Osteocyte (in vitro differentiated cells): ENCODE results near the gene ARFGAP1. TPM values are rescaled to one million over a fixed set of nuclear protein-coding genes. Genes with fewer than 3 reads are reported as not detected.
"Not testable (repeated sequence)": the region's sequence is repeated elsewhere in the genome, so short reads cannot be mapped to it uniquely, and the experiment has no call there.

ENCODE experiments used
- DNase-seq: peaks from one replicate; pipeline ENCODE4 v3.0.0; 2021; ENCODE audit warnings: mixed read lengths; ENCODE audit not compliant: unreplicated experiment; ENCODE audit errors: extremely low spot score
- H3K27ac Mint-ChIP-seq: one replicate; pipeline ENCODE4 v1.8.0; 2021; ENCODE audit warnings: mild to moderate bottlenecking, mixed read lengths; ENCODE audit not compliant: unreplicated experiment
- H3K27me3 Mint-ChIP-seq: one replicate; pipeline ENCODE4 v1.8.0; 2021; ENCODE audit warnings: mixed read lengths; ENCODE audit not compliant: unreplicated experiment
- H3K36me3 Mint-ChIP-seq: one replicate; pipeline ENCODE4 v1.8.0; 2021; ENCODE audit warnings: mixed read lengths; ENCODE audit not compliant: unreplicated experiment
- H3K4me1 Mint-ChIP-seq: one replicate; pipeline ENCODE4 v1.8.0; 2021; ENCODE audit warnings: mixed read lengths; ENCODE audit not compliant: unreplicated experiment
- H3K4me3 Mint-ChIP-seq: one replicate; pipeline ENCODE4 v1.8.0; 2021; ENCODE audit warnings: mild to moderate bottlenecking, moderate library complexity, mixed read lengths; ENCODE audit not compliant: unreplicated experiment
- H3K9me3 Mint-ChIP-seq: one replicate; pipeline ENCODE4 v1.8.0; 2021; ENCODE audit warnings: mixed read lengths; ENCODE audit not compliant: unreplicated experiment
- total RNA-seq: library from RNA; stranded (reverse); gene quantifications from 2 replicates; pipeline ENCODE4 v1.2.1, GENCODE V29; 2021
- TF ChIP-seq, protein P1 (sequence below): fragments of 200-600 bp; sonication (generic); IDR thresholded peaks from 2 replicates; pipeline ENCODE4 v1.5.0; 2021; ENCODE audit warnings: antibody characterized with exemption, mild to moderate bottlenecking, moderate library complexity

Gene ARFGAP1
- total RNA-seq, 1 donor from 2014 or later: 119 TPM

DNA sequence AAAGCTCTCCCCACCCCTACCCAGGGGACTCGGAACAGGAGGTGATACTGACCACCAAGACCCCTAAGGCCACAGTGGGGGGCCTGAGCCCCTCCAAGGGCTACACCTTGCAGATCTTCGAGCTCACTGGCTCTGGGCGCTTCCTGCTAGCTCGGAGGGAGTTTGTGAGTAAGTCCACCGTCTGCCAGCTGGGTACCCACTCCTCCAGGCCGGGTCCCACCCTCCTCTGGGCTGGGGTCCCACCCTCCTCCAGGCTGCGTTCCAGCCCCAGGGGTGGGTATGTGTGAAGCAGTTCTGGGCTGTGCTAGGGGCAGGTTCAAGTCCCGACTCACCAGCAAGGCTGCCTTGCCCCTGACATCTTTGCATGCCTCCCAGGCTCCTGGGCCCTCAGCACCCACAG lies 32.8 kb downstream of the ARFGAP1 start:
- peaks cover 7% of the 10 kb centered on the region for H3K9me3 Mint-ChIP-seq

DNA sequence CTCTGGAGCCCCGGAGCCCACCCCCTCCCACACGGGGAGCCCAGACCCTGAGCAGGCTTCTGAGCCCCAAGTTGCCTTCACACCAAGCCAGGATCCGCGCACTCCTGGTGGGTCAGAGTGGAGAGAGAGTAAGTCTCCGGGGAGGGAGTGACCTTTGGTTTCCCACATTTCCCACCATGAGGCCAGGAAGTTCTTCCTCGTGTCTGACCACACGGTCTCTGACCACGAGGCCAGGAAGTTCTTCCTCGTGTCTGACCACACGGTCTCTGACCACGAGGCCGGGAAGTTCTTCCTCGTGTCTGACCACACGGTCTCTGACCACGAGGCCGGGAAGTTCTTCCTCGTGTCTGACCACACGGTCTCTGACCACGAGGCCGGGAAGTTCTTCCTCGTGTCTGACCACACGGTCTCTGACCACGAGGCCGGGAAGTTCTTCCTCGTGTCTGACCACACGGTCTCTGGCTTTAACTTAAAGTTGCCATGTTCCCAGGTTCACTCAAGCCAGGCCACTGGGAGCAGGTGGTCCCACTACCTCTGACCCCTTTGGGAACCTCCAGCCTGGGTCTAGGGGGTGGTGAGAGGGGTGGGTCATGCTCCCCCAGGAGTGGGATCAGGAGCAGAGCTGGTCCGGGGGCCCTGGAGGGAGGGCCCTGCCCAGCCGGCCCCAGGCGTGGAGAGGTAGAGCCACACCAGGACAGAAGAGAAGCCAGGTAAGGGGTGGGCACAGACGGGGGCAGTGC lies 33.5 kb downstream of the ARFGAP1 start:
- H3K9me3 Mint-ChIP-seq, DNase-seq, H3K4me1 Mint-ChIP-seq, H3K36me3 Mint-ChIP-seq, H3K4me3 Mint-ChIP-seq, H3K27ac Mint-ChIP-seq, H3K27me3 Mint-ChIP-seq: not testable (repeated sequence)

More for the DNA sequence above, 32.8 kb downstream of the ARFGAP1 start:
- TF ChIP-seq, protein P1, sequence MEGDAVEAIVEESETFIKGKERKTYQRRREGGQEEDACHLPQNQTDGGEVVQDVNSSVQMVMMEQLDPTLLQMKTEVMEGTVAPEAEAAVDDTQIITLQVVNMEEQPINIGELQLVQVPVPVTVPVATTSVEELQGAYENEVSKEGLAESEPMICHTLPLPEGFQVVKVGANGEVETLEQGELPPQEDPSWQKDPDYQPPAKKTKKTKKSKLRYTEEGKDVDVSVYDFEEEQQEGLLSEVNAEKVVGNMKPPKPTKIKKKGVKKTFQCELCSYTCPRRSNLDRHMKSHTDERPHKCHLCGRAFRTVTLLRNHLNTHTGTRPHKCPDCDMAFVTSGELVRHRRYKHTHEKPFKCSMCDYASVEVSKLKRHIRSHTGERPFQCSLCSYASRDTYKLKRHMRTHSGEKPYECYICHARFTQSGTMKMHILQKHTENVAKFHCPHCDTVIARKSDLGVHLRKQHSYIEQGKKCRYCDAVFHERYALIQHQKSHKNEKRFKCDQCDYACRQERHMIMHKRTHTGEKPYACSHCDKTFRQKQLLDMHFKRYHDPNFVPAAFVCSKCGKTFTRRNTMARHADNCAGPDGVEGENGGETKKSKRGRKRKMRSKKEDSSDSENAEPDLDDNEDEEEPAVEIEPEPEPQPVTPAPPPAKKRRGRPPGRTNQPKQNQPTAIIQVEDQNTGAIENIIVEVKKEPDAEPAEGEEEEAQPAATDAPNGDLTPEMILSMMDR: no peak
- no peak for DNase-seq
- Mint-ChIP-seq H3K27ac (no peak overlapping the region), H3K36me3 (no peaks in the 10 kb centered on the region), H3K4me1 (no peaks in the 10 kb centered on the region), H3K4me3 (no peak overlapping the region), H3K27me3 (peaks cover 15% of the 10 kb centered on the region)

DNA sequence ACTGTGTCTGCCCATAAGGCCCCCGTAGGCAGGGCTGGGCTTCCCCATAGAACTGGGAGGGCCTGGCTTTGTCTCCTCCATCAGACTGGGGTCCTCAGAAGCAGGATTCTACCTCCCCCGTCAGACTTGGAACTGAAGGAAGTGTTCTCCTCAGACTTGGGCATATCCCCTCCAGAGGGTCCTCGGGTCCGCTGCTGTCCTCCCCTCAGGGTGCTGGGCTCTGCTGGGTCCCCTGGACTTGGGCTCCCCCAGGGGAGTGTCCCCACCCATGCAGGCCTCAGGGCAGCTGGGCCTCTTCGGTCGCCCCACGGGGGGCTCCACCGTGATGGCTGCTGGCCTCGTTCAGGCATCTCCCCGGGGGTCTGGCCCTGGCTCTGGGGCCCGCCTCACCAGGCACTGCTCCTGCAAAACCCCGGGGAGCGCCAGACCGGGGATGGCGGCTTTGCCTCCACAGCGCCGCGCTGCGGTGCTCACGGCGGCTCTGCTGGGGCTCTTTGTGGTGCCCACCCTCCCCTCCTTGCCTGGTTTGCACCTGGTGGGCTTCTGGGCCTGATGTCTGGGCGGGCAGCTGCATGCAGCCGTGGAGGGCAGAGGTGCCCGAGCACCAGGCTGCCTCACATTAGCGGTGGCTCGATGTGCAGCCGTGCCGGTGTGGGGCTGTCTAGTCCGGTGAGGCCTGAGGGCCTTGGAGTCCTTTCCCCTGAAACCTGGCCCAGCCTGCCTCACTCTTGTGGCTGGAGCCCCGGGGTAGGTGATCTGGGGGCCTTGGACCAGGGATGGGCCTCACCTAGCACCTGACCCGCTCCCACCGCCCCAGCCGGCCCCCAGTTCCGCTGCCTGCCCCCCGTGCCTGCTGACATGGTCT lies 34.3 kb downstream of the ARFGAP1 start:
- peaks cover 1% of the 10 kb centered on the region for H3K9me3 Mint-ChIP-seq
- no peak for DNase-seq
- no peak overlapping the region for H3K4me3 Mint-ChIP-seq

DNA sequence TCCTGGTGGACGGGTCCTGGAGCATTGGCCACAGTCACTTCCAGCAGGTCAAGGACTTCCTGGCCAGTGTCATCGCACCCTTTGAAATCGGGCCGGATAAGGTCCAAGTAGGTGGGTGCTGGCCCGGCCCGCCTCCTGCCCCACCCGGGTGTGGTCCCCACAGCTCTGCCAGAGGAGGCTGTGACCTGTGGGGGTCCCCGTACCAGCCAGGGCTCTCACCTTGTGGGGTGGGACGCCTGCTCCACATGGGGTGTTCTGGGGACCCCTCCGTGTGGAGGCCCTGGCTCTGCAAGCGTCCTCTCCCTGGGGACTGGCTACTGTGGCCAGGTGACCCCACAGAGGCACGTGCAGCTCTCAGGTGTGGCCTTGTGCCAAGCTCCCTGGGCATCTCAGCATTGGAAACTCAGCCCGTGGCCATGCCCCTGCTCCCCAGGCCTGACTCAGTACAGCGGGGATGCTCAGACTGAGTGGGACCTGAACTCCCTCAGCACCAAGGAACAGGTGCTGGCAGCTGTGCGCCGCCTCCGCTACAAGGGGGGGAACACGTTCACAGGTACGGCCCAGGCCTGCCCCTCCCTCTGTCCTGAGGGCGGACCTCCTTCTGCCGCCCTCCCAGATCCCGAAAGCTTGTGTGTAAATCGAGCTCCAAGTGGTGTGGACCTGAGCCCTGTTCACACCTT lies 35.1 kb downstream of the ARFGAP1 start:
- Mint-ChIP-seq H3K36me3 (no peaks in the 10 kb centered on the region), H3K4me1 (no peaks in the 10 kb centered on the region), H3K27ac (no peak overlapping the region), H3K4me3 (no peak overlapping the region), H3K27me3 (peaks cover 1% of the 10 kb centered on the region), H3K9me3 (no peaks in the 10 kb centered on the region)
- TF ChIP-seq, protein P1: no peak
- DNase-seq: no peak

More for the DNA sequence above, 34.3 kb downstream of the ARFGAP1 start:
- peaks cover 3% of the 10 kb centered on the region for H3K27me3 Mint-ChIP-seq
- TF ChIP-seq, protein P1: no peak
- no peaks in the 10 kb centered on the region for H3K36me3 Mint-ChIP-seq
- H3K27ac Mint-ChIP-seq: no peak overlapping the region
- no peaks in the 10 kb centered on the region for H3K4me1 Mint-ChIP-seq

DNA sequence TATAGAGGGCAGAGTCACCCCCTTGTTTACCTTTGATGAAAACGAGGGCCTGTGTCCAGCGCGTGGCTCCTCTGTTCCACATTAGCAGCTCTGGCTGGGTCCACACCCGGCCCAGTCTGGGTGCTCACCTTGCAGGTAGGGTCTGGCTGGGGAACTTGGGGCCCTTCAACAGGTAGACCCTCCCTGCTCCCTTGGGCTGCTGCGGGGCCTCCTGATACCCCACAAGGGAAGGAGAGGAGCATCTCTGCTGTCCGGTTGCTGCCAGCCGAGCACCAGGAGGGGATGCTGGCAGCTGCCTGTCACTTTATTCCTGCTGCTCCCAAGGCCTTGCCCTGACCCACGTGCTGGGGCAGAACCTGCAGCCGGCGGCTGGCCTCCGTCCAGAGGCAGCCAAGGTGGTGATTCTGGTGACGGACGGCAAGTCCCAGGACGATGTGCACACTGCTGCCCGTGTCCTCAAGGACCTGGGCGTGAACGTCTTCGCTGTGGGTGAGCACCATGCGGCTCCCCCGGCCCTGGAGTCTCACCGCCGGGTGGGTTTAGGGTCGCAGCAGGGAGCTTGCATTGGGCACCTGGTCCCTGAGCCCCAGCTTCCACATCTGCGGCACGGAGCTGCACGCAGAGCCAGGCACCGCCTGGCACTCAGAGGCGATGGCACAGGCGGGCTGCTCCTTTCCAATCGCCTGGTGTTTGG lies 35.8 kb downstream of the ARFGAP1 start:
- H3K36me3 Mint-ChIP-seq: no peaks in the 10 kb centered on the region
- no peaks in the 10 kb centered on the region for H3K4me1 Mint-ChIP-seq
- no peak for DNase-seq
- H3K27me3 Mint-ChIP-seq: no peaks in the 10 kb centered on the region
- H3K27ac Mint-ChIP-seq: no peak overlapping the region
- TF ChIP-seq, protein P1: no peak
- H3K9me3 Mint-ChIP-seq: no peaks in the 10 kb centered on the region
- H3K4me3 Mint-ChIP-seq: no peak overlapping the region
